ENCODE measurements around the gene F5.

F5 gene

DNA sequence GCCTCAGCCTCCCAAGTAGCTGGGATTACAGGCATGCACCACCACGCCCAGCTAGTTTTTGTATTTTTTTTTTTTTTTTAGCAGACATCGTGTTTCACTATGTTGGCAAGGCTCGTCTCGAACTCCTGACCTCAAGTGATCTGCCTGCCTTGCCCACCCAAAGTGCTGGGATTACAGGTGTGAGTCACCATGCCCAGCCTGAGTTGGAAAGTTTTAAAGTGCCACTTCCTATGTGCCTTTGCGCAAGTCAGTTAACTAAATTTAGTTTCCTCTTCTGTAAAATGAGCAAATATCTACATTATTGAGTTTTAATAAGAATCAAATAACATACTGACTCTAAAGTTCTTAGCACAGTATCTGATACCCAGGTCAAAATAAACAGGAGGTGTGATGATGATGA lies 112.9 kb downstream of the F5 start:
- peaks cover 3% of the 10 kb centered on the region for H3K4me1 ChIP-seq (ENCODE audit: low read depth, poor library complexity, severe bottlenecking)
- H3K9ac ChIP-seq = no peak overlapping the region
- no peaks in the 10 kb centered on the region for H3K36me3 ChIP-seq (ENCODE audit: insufficient read depth)
- no peak overlapping the region for H3K27ac ChIP-seq
- H3K4me3 ChIP-seq (IDR thresholded peaks at IDR 0.05; ENCODE audit: insufficient read depth, low read depth, low read length) = no peak overlapping the region
- no peak overlapping the region for H3K4me2 ChIP-seq
- H3K79me2 ChIP-seq (ENCODE audit: insufficient read depth, low read depth) = no peaks in the 10 kb centered on the region
- no peaks in the 10 kb centered on the region for H3K27me3 ChIP-seq (ENCODE audit: insufficient read depth, low read depth)
- H4K20me1 ChIP-seq (ENCODE audit: insufficient read depth) = no peaks in the 10 kb centered on the region
- TF ChIP-seq, protein P1, sequence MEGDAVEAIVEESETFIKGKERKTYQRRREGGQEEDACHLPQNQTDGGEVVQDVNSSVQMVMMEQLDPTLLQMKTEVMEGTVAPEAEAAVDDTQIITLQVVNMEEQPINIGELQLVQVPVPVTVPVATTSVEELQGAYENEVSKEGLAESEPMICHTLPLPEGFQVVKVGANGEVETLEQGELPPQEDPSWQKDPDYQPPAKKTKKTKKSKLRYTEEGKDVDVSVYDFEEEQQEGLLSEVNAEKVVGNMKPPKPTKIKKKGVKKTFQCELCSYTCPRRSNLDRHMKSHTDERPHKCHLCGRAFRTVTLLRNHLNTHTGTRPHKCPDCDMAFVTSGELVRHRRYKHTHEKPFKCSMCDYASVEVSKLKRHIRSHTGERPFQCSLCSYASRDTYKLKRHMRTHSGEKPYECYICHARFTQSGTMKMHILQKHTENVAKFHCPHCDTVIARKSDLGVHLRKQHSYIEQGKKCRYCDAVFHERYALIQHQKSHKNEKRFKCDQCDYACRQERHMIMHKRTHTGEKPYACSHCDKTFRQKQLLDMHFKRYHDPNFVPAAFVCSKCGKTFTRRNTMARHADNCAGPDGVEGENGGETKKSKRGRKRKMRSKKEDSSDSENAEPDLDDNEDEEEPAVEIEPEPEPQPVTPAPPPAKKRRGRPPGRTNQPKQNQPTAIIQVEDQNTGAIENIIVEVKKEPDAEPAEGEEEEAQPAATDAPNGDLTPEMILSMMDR (conservative IDR thresholded peaks at IDR 0.05; ENCODE audit: low read depth, low read length) = no peak
- H2AFZ ChIP-seq (ENCODE audit: low read depth) = no peak overlapping the region

DNA sequence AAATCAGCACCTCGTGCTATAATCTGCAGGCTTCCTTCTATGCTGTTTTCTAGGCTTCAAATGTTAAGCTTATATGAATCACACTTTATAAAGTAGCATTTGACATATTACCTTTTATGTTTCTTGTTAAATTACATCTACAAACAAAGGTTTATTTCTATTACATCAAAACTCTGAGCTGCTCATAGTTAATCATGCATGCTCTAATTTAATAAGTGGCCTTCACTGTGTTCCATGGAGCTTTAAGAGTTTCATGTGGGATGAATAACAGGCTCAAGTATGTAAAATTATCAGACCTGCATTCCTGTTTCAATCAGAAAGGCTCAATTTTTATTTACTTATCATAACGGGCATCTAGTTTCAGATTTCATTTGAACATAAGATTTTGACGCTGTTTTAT lies 113.5 kb downstream of the F5 start:
- Histone ChIP-seq H4K20me1 (ENCODE audit: insufficient read depth) (no peaks in the 10 kb centered on the region), H3K4me3 (IDR thresholded peaks at IDR 0.05; ENCODE audit: insufficient read depth, low read depth, low read length) (no peak overlapping the region), H3K4me2 (no peak overlapping the region), H3K9ac (no peak overlapping the region), H3K36me3 (ENCODE audit: insufficient read depth) (no peaks in the 10 kb centered on the region), H3K27me3 (ENCODE audit: insufficient read depth, low read depth) (no peaks in the 10 kb centered on the region), H3K79me2 (ENCODE audit: insufficient read depth, low read depth) (no peaks in the 10 kb centered on the region), H3K27ac (no peak overlapping the region), H2AFZ (ENCODE audit: low read depth) (no peak overlapping the region), H3K4me1 (ENCODE audit: low read depth, poor library complexity, severe bottlenecking) (peaks cover 3% of the 10 kb centered on the region)
- TF ChIP-seq, protein P1 (conservative IDR thresholded peaks at IDR 0.05; ENCODE audit: low read depth, low read length) = no peak

DNA sequence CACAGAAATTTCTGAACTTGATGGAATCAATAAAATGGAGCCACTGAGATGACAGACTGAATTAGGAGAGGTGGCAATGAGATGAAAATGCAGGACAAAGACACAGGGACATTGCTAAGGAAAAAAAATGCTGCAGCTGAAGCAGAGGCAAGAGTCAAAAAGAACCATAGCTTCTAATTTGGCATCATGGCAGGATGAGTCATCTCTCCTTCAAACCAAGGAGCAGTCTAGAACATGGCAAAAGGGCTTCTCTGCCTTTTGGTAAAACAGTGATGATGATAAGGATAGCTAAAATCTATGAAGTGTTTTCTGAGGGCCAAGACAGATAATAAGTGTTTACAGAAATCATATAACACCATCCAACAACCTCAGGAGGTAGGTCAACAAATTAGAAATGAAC lies 117.3 kb downstream of the F5 start:
- no peak overlapping the region for H3K4me2 ChIP-seq
- H3K36me3 ChIP-seq (ENCODE audit: insufficient read depth) = no peaks in the 10 kb centered on the region
- H3K4me1 ChIP-seq (ENCODE audit: low read depth, poor library complexity, severe bottlenecking) = no peaks in the 10 kb centered on the region
- H3K27me3 ChIP-seq (ENCODE audit: insufficient read depth, low read depth) = no peaks in the 10 kb centered on the region
- H3K9ac ChIP-seq = no peak overlapping the region
- H3K27ac ChIP-seq = no peak overlapping the region
- H4K20me1 ChIP-seq (ENCODE audit: insufficient read depth) = no peaks in the 10 kb centered on the region
- no peak overlapping the region for H2AFZ ChIP-seq (ENCODE audit: low read depth)
- TF ChIP-seq, protein P1 (conservative IDR thresholded peaks at IDR 0.05; ENCODE audit: low read depth, low read length) = no peak
- no peak overlapping the region for H3K4me3 ChIP-seq (IDR thresholded peaks at IDR 0.05; ENCODE audit: insufficient read depth, low read depth, low read length)
- H3K79me2 ChIP-seq (ENCODE audit: insufficient read depth, low read depth) = no peaks in the 10 kb centered on the region

DNA sequence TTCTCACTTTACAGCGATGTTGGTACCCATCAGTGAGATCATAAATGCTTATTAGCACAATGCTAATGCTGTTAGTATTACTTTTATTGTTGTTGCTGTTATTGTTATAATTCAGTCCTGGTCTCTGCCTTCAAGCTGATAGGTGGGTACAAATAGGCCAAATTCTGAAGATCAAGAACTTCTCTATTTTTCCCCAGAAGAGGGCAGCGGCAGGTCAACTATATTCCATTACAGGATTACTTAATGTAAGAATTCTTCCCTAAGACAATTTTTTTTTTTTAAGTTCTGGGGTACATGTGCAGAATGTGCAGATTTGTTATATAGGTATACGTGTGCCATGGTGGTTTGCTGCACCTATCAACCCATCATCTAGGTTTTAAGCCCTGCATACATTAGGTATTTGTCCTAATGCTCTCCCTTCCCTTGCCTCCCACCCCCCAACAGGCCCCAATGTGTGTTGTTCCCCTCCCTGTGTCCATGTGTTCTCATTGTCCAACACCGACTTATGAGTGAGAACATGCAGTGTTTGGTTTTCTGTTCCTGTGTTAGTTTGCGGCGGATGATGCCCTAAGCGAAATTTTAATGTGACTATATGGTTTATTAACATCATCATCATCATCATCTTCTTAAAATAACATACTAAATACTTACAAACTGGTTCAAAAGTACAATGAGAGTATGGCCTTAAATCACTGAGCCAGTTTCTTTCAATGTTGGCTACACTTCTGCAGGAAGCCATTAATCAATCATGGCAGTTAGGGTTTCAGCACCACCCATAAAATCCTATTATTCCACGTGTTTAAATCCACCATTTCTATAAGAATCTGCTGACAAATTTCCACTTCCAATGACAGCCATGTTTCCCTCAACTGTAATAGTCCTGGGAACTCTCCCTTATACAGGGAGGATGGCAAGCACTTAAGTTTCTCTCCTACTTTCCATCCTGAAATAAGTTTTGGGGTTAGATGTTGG lies 119.7 kb downstream of the F5 start:
- H3K4me2 ChIP-seq = no peak overlapping the region
- no peak overlapping the region for H2AFZ ChIP-seq (ENCODE audit: low read depth)
- TF ChIP-seq, protein P1 (conservative IDR thresholded peaks at IDR 0.05; ENCODE audit: low read depth, low read length) = peak; percentile 41
- no peak overlapping the region for H3K4me3 ChIP-seq (IDR thresholded peaks at IDR 0.05; ENCODE audit: insufficient read depth, low read depth, low read length)
- H3K36me3 ChIP-seq (ENCODE audit: insufficient read depth) = no peaks in the 10 kb centered on the region
- H3K9ac ChIP-seq = no peak overlapping the region
- no peak overlapping the region for H3K27ac ChIP-seq
- H3K4me1 ChIP-seq (ENCODE audit: low read depth, poor library complexity, severe bottlenecking) = no peaks in the 10 kb centered on the region
- H3K27me3 ChIP-seq (ENCODE audit: insufficient read depth, low read depth) = no peaks in the 10 kb centered on the region
- no peaks in the 10 kb centered on the region for H3K79me2 ChIP-seq (ENCODE audit: insufficient read depth, low read depth)
- no peaks in the 10 kb centered on the region for H4K20me1 ChIP-seq (ENCODE audit: insufficient read depth)
